GM10248 (cell line): ENCODE measurements around the gene RIN3.

ENCODE experiments used
- CTCF ChIA-PET: fragments of 300-600 bp; sonication (Branson Sonifier 250); formaldehyde crosslinking; extraction: SDS; loops from one replicate; lab custom pipeline; 2021; ENCODE audit warnings: antibody characterized with exemption; lab: Yijun Ruan, JAX
- POLR2A ChIA-PET: fragments of 350-650 bp; sonication (Branson Sonifier 250); formaldehyde crosslinking; extraction: SDS; loops from one replicate; lab custom pipeline; 2020; ENCODE audit warnings: antibody characterized with exemption; lab: Yijun Ruan, JAX
- DNase-seq: peaks from one replicate; pipeline ENCODE4 v3.0.0; 2012; ENCODE audit errors: extremely low spot score
- CTCF ChIP-seq: IDR thresholded peaks from 2 replicates; pipeline ENCODE4 v1.5.1; 2012; ENCODE audit warnings: mild to moderate bottlenecking, low read depth; ENCODE audit errors: extremely low read depth, missing control alignments, control extremely low read depth

Gene RIN3

GRCh38 chr14:92735344-92735743 lies 221.8 kb downstream of the RIN3 start:
- CTCF ChIA-PET = no interaction called here
- POLR2A ChIA-PET = interaction anchor here (0.7 kb wide), 1 partner anchor 15 kb away, joined by 3 read pairs; no protein-coding TSS in a partner anchor
- no peak for TF ChIP-seq CTCF
- no peak for DNase-seq

GRCh38 chr14:92737206-92737605 lies 223.6 kb downstream of the RIN3 start:
- DNase-seq = no peak
- no peak for TF ChIP-seq CTCF
- ChIA-PET CTCF (no interaction called here), POLR2A (no interaction called here)

GRCh38 chr14:92737619-92738188 lies 224.1 kb downstream of the RIN3 start:
- CTCF ChIA-PET = no interaction called here
- POLR2A ChIA-PET = no interaction called here
- no peak for DNase-seq
- no peak for TF ChIP-seq CTCF
